Endothelial cell of umbilical vein (primary cell): Measurements from ENCODE around the gene PRKAR1B.

Experiments
- CTCF ChIP-seq, 2 donors: IDR thresholded peaks; 1 replicate in 1 of 2; 2 replicates in 1 of 2; pipeline ENCODE4 v1.5.1; 2011; ENCODE audit warnings: low read length in 2 of 2, mild to moderate bottlenecking in 2 of 2, moderate library complexity in 2 of 2, control low read depth in 1 of 2, inconsistent platforms in 1 of 2, low read depth in 1 of 2; ENCODE audit not compliant: insufficient read depth in 1 of 2; ENCODE audit errors: extremely low read depth in 1 of 2
- JUN ChIP-seq: IDR thresholded peaks from 2 replicates; pipeline ENCODE4 v1.6.1; 2011; ENCODE audit warnings: borderline replicate concordance, low read depth; ENCODE audit not compliant: insufficient read length, insufficient read depth
- POLR2A ChIP-seq: IDR thresholded peaks from 2 replicates; pipeline ENCODE4 v1.6.1; 2012; ENCODE audit warnings: low read depth, mild to moderate bottlenecking, control low read depth, low read length
- POLR2AphosphoS5 ChIP-seq: IDR thresholded peaks from 2 replicates; pipeline ENCODE4 v1.6.1; 2012; ENCODE audit warnings: low read depth, mild to moderate bottlenecking, control low read depth, low read length, moderate library complexity; ENCODE audit not compliant: insufficient read depth

DNA sequence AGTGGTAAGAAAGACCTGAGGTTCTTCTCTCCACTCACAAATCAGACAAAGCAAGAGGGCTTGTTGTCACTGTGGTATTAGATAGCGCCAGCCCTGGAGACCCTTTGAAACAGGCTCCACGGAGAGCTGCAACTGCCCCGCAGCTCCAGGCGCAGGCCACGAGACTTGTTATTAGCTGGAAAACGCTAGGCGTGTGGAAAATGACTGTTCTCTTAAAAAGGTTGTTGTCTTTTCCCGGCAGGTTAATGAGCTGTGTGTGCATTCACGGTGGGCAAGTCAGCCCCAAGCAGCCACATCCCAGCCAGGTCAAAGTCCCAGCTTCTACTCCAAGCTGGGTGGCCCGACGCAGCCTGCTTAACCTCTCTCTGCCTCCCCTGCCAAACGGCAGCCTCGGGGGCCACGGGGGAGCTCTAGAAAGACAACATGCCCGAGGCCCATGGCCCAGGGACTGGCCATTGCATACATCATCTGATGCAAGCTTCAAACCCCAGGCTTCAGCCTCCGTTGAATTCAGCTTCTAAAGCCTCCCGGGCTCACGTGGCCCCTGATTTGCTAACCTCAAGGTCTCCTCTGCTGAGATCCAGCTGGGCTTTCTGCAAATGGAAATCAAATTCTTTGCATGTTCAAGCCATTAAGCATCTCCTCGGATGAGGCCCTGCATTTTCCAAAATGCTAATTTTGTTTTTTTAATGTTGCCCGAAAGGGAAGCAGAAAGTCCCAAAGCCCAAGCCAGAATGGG, 61.9 kb downstream of the PRKAR1B start:
- TF ChIP-seq POLR2AphosphoS5: no peak
- TF ChIP-seq JUN: no peak
- TF ChIP-seq POLR2A: no peak
- TF ChIP-seq CTCF (IDR thresholded peaks at IDR 0.05; ENCODE audit: extremely low read depth in 1 of 2, insufficient read depth in 1 of 2, low read depth in 1 of 2, low read length in 2 of 2): no peak
